ENCODE data around the gene SPATA20. TPM values are rescaled to one million over a fixed set of nuclear protein-coding genes. Genes with fewer than 3 reads are reported as not detected.

Gene SPATA20
- total RNA-seq, 1 experiment from 2014 or later, result 50.9 TPM

DNA sequence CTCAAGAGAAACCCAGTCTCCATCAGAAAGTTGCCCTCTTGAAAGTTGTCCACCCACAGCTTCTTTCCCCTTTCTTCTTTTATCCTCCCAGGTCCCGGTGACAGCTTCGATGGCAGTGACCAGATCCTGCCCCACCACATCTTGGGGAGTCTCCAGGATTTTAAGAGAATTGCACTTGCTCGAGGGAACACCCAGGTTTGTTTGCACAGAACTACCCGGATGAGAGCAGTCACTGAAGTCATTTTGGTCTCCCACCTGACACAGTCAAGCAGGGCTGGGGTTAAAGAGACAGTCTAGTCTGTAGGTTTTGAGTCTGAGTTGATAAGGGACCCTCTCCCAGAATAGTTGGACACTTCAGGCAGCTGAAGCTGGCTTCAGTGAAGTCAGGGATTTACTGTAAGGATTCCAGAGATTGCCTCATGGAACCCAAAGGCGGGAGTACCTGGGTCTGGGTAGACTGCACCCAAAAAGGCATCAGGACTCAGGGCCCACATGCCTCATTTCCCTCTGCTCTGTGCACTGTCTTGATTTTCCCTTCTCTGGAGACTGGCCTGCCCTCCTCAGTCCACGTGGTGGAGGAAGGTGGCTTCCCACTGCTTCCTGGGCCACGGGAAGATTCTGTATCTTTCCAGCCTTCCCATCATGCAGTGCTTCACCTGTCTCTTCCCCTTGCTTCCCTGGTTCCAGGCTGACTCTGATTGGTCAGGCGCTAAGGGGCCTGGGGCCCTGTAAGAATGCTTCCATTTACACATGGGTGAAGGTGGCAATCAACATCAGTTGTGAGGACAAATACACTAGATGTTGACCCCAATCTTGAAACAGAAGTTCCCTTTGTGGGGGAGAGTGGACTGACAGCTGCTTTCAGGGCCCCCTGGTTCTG is 29.2 kb upstream of the SPATA20 start:
- DNase-seq (ENCODE audit: low read depth, low spot score), result no peak
- in situ Hi-C loops (cut with HindIII; ENCODE audit: low pct_unique_long_range_greater_than_20kb, low sequenced_read_pairs), result no loop called here

DNA sequence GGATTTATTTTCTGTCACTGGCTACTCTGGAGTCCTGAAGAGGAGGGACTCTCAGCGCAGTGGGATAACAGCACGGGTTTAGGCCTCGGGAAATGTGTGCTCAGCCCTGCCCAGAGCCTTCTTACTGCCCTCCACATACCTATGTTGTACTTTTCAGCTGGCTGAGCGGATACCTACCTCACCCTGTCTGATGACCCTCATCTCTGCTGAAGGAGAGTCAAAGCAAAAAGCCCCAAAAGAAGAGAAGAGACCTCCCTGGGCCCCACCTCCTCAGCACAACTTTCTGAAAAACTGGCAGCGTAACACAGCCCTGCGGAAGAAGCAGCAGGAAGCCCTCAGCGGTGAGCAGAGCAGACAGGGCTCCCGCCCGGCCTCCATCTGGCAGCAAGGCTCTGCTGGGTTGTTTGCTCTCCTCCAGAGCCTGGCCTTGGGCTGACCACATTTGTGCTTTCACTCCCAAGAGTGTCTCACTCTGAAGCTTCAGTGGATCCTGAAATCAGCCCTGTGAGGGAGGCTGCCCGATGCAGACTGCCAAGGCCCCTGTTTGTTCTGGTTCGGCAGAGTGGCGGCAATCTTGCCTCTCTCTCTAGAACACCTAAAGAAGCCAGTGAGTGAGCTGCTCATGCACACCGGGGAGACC is 28.5 kb upstream of the SPATA20 start:
- in situ Hi-C loops (cut with HindIII; ENCODE audit: low pct_unique_long_range_greater_than_20kb, low sequenced_read_pairs), result no loop called here
- no peak for DNase-seq (ENCODE audit: low read depth, low spot score)

DNA sequence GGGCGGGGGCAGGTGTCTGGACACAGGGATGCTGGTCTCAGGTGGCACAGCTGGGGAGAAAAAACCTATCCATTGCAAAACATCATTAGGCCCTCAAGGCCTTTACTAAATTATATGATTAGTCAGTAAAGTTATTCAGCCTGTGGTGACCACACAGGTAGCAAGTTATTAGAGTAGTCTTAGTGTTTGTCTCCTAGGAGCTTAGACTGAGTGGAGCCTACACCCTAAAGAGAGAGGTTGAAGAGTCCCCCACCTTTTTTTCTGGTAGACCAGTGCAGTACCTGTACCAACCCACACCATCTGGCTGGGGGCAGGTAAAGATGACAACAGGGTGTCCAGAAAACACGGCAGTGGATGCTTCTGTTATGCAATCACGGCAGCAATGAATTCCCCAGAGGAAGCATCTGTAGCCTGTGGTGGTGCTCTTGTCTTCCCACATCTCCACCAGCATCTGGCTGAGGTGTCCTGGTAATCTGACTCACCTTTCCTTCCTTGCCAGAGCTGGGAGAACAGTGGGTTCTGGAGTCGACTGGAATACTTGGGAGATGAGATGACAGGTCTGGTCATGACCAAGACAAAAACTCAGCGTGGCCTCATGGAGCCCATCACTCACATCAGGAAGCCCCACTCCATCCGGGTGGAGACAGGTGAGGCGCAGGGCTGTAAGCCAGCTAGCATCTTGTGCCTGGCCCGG is 27.7 kb upstream of the SPATA20 start:
- in situ Hi-C loops (cut with HindIII; ENCODE audit: low pct_unique_long_range_greater_than_20kb, low sequenced_read_pairs), result no loop called here
- DNase-seq (ENCODE audit: low read depth, low spot score), result no peak

DNA sequence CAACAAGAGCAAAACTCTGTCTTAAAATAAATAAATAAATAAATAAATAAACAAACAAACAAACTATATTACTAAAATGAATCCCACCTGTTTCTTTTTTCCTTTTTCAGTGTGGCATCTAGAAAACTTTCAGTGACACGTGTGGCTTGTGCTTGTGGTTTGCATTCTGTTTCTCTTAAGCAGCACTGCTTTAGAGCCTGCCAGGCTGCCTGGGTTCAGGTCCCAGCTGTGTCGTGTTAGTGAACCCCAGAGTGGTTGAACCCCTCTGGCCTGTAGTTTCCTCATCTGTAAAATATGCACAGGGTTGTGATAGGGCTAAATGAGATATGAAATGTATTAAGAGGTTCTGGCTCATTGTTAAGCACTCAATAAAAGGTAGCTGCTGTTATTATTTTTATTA is 26.5 kb upstream of the SPATA20 start:
- in situ Hi-C loops (cut with HindIII; ENCODE audit: low pct_unique_long_range_greater_than_20kb, low sequenced_read_pairs), result no loop called here
- DNase-seq (ENCODE audit: low read depth, low spot score), result no peak

DNA sequence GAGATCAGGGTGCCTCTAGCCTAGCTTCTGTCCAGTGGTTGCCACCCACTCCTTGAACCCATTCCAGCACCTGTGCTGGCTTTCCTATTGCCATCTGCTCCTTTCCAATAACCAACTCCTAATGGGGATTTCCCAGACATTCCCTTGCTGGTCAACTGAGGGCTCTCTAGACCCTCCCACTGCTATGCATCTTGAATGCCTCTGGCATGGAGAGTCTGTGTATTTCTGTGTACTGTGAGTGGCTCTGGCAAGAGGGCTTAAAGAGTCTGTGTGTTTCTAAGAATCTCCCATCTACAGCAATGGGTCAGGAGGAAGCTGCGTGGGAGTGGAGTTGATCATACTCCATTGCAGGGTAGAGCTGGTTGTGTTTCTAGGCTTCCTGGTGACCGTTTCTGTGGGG is 25.5 kb upstream of the SPATA20 start:
- in situ Hi-C loops (cut with HindIII; ENCODE audit: low pct_unique_long_range_greater_than_20kb, low sequenced_read_pairs), result no loop called here
- DNase-seq (ENCODE audit: low read depth, low spot score), result no peak

DNA sequence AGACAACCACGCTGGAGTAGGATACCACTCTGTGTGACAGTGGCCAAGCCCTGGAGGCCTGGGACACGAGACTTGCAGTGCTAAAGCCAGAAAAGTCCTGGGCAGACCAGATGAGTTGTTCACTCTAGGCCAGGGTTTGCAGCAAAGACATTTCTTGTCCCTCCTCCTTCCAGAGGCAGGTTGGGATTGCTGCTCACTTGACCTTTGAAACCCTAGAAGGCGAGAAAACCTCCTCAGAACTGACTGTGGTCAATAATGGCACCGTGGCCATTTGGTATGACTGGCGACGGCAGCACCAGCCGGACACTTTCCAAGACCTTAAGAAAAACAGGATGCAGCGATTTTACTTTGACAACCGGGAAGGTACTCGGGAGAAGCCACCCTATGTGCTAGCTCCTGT is 24.2 kb upstream of the SPATA20 start:
- no peak for DNase-seq (ENCODE audit: low read depth, low spot score)
- in situ Hi-C loops (cut with HindIII; ENCODE audit: low pct_unique_long_range_greater_than_20kb, low sequenced_read_pairs), result no loop called here

DNA sequence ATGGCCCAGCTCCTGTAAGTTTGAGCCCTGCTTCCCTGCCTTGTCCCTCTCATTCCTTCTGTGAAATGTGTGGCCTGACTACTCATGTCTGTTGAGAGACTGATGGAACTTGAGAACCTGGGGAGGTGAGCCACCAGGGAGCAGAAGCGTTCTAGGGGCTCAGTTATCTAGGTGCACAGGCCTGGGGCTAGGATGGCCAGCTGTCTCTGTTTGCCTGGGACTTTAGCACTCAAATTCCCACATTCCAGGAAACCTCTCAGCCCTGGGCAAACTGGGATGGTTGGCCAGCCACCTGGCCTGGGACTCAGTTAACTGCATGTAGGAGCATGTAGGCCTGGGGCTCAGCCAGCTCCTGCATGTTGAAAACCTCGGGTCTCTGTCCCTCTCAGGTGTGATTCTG is 23.8 kb upstream of the SPATA20 start:
- in situ Hi-C loops (cut with HindIII; ENCODE audit: low pct_unique_long_range_greater_than_20kb, low sequenced_read_pairs), result no loop called here
- no peak for DNase-seq (ENCODE audit: low read depth, low spot score)

DNA sequence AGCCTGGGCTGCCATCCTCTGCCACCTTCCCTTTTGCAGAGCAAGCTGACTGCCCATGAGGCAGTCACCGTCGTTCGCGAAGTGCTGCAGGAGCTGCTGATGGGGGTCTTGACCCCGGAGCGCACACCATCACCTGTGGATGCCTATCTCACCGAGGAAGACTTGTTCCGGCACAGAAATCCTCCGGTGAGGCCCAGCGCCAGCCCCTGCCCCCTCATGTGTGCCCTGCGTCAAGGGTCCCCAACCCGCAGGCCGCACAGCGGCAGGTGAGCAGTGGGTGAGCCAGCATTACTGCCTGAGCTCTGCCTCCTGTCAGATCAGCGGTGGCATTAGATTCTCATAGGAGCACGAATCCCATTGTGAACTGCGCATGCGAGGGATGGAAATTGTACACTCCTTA is 22.1 kb upstream of the SPATA20 start:
- in situ Hi-C loops (cut with HindIII; ENCODE audit: low pct_unique_long_range_greater_than_20kb, low sequenced_read_pairs), result no loop called here
- DNase-seq (ENCODE audit: low read depth, low spot score), result no peak

DNA sequence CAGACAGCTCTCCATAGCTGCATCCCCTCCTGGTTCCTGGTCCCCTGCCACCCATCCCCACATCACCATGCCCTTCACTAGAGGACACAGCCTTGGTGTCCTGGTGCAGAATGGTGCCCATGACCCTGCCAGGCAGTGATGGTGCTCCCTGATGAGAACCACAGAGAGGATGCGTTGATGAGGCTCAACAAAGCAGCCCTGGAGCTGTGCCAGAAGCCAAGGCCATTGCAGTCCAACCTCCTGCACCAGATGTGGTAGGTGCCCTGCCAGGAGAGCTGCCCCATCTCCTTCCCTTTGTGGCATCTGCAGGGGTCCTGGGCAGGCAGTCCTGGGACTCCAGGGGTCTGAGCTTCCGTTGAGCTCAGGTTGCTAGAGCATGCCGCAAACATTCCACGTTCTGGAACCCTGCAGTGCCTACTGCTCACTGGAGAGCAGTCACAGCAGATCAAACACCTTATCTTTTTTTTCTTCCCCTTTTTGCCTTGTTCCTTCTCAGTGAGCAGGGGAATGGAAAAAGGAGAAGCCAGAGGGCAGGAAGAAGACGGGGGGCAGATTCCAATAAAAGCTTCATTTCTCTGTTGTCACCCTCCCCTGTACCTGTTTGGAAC is 19.7 kb upstream of the SPATA20 start:
- in situ Hi-C loops (cut with HindIII; ENCODE audit: low pct_unique_long_range_greater_than_20kb, low sequenced_read_pairs), result no loop called here
- DNase-seq (ENCODE audit: low read depth, low spot score), result no peak

DNA sequence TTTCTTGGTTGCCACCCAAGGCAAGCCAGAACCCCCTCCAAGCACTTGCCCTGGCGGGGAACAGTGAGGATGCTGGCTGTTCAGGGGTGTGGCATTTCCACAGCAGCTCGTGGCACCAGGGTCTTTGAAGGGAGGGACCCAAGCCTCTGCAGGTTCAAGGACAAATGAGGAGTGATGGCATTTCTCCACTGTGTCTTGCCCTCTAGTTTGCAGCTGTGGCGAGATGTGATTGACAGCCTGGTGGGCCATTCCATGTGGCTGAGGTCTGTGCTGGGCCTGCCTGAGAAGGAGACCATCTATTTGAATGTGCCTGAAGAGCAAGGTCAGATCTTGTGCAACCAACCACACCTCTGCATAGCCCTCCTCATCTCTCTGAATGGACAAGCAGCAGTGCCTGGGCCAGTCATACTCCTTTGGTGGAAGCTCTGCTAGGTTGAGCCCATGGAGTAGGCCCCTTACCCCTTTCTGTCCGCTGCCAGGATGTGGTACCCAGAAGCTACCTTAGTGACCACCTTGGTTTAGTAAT is 19.0 kb upstream of the SPATA20 start:
- in situ Hi-C loops (cut with HindIII; ENCODE audit: low pct_unique_long_range_greater_than_20kb, low sequenced_read_pairs), result no loop called here
- DNase-seq (ENCODE audit: low read depth, low spot score), result no peak

DNA sequence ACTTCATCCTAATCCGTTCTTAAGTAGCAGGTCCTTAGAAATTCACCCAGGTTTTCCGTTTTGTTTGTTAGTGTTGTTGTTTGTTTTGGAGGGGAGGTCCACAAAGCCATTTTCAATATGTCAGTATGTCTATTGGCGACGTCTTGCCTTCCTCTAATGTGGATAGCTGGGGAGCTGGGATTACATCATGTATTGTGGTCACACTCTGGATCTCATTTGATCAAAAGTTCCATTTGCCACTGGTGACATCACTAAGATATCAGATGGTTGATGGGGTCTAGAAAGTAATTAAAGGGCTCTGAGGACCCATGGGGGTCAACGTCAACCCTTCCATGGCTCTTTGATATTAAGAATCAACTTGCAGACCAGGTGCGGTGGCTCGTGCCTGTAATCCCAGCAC is 17.1 kb upstream of the SPATA20 start:
- in situ Hi-C loops (cut with HindIII; ENCODE audit: low pct_unique_long_range_greater_than_20kb, low sequenced_read_pairs), result no loop called here
- no peak for DNase-seq (ENCODE audit: low read depth, low spot score)

DNA sequence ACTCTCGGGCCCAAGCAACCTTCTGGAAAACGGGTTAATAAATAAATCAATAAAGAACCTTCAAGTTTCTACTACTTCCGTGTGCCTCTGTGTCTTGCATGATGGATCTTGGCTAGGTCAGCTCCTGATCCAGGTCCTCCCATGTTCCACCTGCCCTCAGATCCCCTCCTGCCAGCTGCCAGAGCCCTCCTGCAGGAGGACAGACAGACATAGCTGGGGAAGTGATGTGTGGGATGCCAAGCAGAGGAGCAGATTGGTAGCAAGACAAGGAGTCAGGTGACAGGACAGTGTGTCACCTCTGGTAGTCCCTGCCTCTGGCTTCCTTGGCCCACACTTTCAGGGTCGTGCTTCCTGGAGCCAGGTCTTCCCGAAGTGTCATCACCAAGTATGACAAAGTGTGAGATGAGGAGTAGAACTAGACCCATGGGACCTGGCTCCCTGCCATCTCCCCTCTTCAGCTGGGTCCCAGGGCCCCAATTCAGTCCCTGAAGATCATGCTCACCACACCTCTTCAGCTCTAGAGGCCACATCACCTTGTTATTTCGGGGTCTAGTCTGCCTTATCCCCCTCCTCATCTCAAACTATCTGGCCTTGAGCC is 15.4 kb upstream of the SPATA20 start:
- in situ Hi-C loops (cut with HindIII; ENCODE audit: low pct_unique_long_range_greater_than_20kb, low sequenced_read_pairs), result no loop called here
- DNase-seq (ENCODE audit: low read depth, low spot score), result no peak

DNA sequence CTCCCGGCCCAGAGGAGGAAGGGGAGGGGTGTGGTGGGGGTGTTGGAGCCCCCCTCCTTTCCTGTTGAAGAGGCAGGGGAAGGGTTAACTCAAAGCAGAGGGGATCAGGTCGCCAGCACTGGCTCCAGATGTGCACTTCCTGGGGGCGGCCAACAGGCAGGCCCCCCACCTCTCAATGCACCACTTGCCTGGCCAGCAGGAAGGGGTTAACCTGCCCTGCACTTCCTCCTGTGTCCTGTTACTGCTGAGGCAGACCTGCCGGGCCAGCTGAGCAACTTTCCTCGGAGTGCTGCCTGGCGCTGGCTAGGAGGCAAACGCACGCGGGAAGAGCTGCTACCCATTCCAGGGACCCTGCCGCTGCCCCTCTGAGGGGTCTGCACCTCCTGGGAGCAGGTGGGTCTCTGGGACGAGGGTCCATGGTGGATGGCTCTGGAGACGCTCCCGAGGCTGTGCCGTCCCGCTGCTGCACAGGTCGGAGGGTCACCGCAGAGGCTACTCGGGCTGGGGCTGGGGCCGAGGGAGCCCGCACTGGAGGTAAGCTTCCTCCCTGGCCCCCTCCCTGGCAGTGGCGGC is 14.4 kb upstream of the SPATA20 start, which contains the start of gene EPN3:
Gene EPN3, plus strand, starts transcription at position 284 of the 573 bp plus-strand sequence. CDS start 3,822 bp downstream, outside the sequence.
- DNase-seq (ENCODE audit: low read depth, low spot score), result no peak
- in situ Hi-C loops (cut with HindIII; ENCODE audit: low pct_unique_long_range_greater_than_20kb, low sequenced_read_pairs), result no loop called here

DNA sequence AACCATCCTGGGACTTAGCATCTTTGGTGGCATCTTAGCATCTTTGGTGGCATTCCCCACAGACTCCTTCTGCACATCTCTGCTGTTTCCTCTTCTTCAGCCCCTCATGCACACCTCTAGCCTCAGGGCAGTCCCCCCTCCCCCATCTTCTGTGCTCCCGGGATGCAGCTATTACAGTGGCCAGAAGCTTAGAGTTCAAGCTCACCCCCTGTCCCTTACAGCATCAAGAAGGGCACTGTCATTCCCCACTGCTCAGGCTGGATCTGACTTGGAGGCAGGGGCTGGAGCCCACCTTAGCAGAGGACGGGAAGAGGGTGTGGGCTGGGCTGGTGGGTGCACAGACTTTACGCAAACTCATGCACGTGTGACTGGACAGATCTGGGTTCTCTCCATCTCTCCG is 13.8 kb upstream of the SPATA20 start:
- DNase-seq (ENCODE audit: low read depth, low spot score), result no peak
- in situ Hi-C loops (cut with HindIII; ENCODE audit: low pct_unique_long_range_greater_than_20kb, low sequenced_read_pairs), result no loop called here

DNA sequence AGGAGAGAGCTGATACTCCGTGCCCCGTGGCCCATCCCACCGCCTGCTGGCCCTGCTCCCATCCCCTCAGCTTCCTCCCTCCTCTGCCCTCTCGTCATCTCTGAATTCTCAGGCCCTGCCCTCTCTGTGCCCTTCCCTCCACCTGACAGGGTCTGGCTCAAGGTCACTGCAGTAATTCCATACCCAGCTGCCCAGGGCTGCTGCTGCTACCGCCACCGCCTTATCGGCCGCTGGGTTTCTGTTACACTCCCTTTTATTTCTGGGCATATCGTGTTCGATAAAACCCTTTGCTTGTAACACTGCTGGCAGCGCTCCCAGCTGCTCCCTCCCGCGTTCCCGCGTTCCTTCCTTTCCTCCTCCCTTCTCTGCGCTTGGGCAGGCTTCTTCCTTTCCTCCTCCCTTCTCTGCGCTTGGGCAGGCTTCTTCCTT is 13.2 kb upstream of the SPATA20 start:
- DNase-seq (ENCODE audit: low read depth, low spot score), result no peak
- in situ Hi-C loops (cut with HindIII; ENCODE audit: low pct_unique_long_range_greater_than_20kb, low sequenced_read_pairs), result no loop called here

DNA sequence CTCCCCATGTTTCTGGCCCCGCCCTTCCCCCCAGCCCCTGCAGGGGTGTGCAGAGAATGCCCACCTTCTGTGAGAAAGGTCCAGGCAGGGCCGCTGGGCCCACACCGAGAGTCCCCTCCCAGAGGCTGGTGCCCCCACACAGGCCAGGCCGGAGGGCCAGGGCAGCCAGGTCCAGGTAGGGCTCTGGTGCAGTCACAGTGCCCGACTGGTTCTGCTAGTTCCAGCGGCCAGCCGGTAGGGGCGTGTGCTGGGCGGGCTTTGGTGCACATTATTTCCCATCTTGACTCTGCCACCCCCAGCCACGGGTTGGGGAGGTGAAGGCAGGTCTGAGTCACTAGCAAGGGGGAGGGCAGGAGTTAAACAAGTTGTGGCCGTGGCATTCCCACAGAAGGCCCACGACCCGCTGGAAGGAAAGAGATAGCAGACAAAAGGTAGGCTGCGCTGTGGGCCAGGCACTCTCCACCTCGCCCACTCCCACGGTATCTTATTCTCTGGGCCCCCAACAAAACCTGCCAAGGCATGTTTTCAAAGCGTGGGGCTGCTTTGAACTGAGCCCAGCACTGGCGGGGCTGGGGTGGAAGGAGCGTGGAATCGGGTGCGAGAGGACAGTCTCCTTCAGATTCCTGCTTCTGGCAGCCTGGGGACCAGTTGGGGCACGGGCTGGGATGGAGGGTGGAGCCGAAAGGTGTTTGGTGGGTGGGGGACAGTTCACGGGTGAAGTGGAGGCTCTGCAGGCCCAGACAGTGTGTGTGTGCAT is 12.6 kb upstream of the SPATA20 start:
- DNase-seq (ENCODE audit: low read depth, low spot score), result no peak
- in situ Hi-C loops (cut with HindIII; ENCODE audit: low pct_unique_long_range_greater_than_20kb, low sequenced_read_pairs), result no loop called here

DNA sequence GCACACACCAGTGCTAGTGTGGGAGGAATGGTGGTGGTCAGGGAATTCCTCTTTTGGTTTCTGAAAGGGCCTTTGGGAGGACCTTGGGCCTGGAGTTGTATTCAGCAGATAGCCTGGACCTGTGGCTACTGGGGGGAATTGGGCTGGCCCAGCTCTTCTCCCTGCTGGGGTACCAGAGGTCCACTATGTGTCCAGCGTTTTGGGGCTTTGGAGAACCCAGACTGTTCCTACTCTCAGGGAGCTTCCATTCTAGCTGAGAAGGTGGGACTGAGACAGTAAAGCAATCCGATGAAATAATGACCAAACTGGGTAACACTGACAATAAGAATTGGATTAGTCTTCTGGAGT is 12.0 kb upstream of the SPATA20 start:
- DNase-seq (ENCODE audit: low read depth, low spot score), result no peak
- in situ Hi-C loops (cut with HindIII; ENCODE audit: low pct_unique_long_range_greater_than_20kb, low sequenced_read_pairs), result no loop called here
